GM12878 (cell line): Measurements from ENCODE around the gene S100A14. TPM values are rescaled to one million over a fixed set of nuclear protein-coding genes. Genes with fewer than 3 reads are reported as not detected.

ENCODE experiments used
- ASH2L ChIP-seq: fragments of 300-600, 200-600 bp; sonication (generic); IDR thresholded peaks from 2 replicates; pipeline ENCODE4 v1.6.1; 2017; ENCODE audit warnings: low read depth, mild to moderate bottlenecking, borderline replicate concordance
- EGR1 ChIP-seq, 2 experiments: IDR thresholded peaks; 1 replicate in 1 of 2; 2 replicates in 1 of 2; pipeline ENCODE4 v1.6.1; 2011 to 2012; ENCODE audit warnings: low read depth in 2 of 2, low read length in 2 of 2, borderline replicate concordance in 1 of 2, mild to moderate bottlenecking in 1 of 2, moderate library complexity in 1 of 2
- SIX5 ChIP-seq: IDR thresholded peaks from 2 replicates; pipeline ENCODE4 v1.6.1; 2011; ENCODE audit warnings: mild to moderate bottlenecking, low read depth, low read length, moderate library complexity; ENCODE audit not compliant: severe bottlenecking
- STAT3 ChIP-seq: IDR thresholded peaks from 2 replicates; pipeline ENCODE4 v1.6.1; 2011; ENCODE audit warnings: low read depth, low read length, improper control_type of control experiment
- TCF12 ChIP-seq: IDR thresholded peaks from 2 replicates; pipeline ENCODE4 v1.6.1; 2011; ENCODE audit warnings: low read depth, mild to moderate bottlenecking, low read length
- TCF7 ChIP-seq: IDR thresholded peaks from 2 replicates; pipeline ENCODE4 v1.6.1; 2014; ENCODE audit warnings: antibody characterized with exemption, borderline replicate concordance
- polyA plus RNA-seq, 11 experiments: library from polyadenylated mRNA; depleted of rRNA in 4 of 11; unstranded in 6 of 11; stranded (reverse) in 5 of 11; fragments of >200 nt; fragmentation: Nextera tagmentation in 4 of 11; fragmentation: Illumina TruSeq in 1 of 11; extraction: Ambion mirVana in 4 of 11; extraction: Trizol in 1 of 11; gene quantifications; 1 replicate in 1 of 11; 2 replicates in 10 of 11; pipeline versions ENCODE4 v1.2.1 to v1.2.3, GENCODE V29; 2011 to 2016; ENCODE audit warnings: inconsistent platforms in 2 of 11, missing spikeins in 2 of 11, low read depth in 1 of 11
- total RNA-seq, 4 experiments: library from RNA; depleted of rRNA in 3 of 4; stranded (reverse); fragments of >200 nt in 3 of 4; fragmentation: Illumina TruSeq in 1 of 4; extraction: Trizol in 1 of 4; gene quantifications; 2 replicates each; pipeline versions ENCODE4 v1.2.1 to v1.2.3, GENCODE V29; 2013 to 2021
- TF ChIP-seq, protein P1 (sequence below): fragments of 450-650 bp; IDR thresholded peaks from 2 replicates; pipeline ENCODE4 v1.6.1; 2016; ENCODE audit warnings: mild to moderate bottlenecking
- TF ChIP-seq, protein P2 (sequence below): IDR thresholded peaks from 2 replicates; pipeline ENCODE4 v1.6.1; 2012; ENCODE audit warnings: low read depth, low read length, improper control_type of control experiment

The S100A14 gene
- total and polyA plus RNA-seq, 10 of the 15 experiments (the other 5 are each of a cell fraction or from before 2014, with no cell fraction given) = 0.20 to 0.77 (median 0.45) TPM; not detected in 4

DNA sequence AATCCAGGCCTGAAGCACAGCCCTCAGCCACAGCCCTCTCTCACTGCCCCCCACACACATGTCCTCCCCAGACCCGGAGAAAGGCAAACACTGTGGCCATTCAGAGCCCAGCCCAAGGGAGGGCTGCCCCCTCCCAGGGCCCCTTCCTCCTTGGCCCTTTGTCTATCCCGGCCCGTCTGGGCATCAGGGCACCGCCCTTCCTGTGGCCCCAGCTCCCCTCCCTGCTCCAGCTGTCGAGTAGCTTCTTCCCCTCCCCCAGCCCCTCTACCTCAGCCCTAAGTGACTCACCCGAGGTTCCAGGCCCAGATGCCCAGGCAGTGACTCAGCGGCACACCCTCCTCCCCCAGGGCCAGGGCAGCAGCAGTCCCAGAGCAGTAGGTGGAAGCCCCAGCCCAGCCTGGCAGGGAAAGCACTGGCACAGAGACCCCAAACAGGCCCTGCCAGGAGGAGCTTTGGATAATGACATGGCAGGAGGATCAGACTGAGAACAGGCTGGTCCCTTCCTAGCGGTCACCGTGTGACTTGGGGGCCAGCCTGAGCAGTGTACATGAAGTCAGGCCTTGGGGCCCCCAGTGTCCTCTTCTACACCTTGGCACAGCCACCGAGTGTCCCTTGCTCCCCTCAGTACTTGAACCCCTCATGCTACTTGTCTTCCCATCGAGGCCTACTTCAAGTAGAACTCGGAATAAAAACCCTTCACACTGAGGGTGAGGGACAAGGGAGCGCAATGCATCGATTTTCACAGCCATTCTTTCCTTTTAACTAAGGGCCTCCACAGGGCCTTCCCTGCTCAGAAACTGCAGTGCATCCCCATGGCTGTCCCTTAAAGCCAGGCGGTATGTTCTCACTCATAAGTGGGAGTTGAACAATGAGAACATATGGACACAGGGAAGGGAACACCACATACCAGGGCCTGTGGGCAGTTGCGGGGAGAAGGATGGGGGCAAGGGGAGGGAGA lies 49.4 kb downstream of the S100A14 start (continued):
- TF ChIP-seq, protein P1, sequence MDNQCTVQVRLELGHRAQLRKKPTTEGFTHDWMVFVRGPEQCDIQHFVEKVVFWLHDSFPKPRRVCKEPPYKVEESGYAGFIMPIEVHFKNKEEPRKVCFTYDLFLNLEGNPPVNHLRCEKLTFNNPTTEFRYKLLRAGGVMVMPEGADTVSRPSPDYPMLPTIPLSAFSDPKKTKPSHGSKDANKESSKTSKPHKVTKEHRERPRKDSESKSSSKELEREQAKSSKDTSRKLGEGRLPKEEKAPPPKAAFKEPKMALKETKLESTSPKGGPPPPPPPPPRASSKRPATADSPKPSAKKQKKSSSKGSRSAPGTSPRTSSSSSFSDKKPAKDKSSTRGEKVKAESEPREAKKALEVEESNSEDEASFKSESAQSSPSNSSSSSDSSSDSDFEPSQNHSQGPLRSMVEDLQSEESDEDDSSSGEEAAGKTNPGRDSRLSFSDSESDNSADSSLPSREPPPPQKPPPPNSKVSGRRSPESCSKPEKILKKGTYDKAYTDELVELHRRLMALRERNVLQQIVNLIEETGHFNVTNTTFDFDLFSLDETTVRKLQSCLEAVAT = 0 out of 2 replicates have a peak, but pooled peaks have one; percentile 32
- no peak for TF ChIP-seq STAT3
- no peak for TF ChIP-seq TCF7
- TF ChIP-seq TCF12 = peak; percentile 72
- TF ChIP-seq, protein P2, sequence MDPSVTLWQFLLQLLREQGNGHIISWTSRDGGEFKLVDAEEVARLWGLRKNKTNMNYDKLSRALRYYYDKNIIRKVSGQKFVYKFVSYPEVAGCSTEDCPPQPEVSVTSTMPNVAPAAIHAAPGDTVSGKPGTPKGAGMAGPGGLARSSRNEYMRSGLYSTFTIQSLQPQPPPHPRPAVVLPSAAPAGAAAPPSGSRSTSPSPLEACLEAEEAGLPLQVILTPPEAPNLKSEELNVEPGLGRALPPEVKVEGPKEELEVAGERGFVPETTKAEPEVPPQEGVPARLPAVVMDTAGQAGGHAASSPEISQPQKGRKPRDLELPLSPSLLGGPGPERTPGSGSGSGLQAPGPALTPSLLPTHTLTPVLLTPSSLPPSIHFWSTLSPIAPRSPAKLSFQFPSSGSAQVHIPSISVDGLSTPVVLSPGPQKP = no peak
- no peak for TF ChIP-seq SIX5
- no peak for TF ChIP-seq EGR1 (IDR thresholded peaks at IDR 0.05; ENCODE audit: borderline replicate concordance in 1 of 2, low read depth in 2 of 2, low read length in 2 of 2)
- no peak for TF ChIP-seq ASH2L
